Peyer's patch (tissue), 4 donors: ENCODE measurements around the gene SLC39A1. TPM values are rescaled to one million over a fixed set of nuclear protein-coding genes. Genes with fewer than 3 reads are reported as not detected.

Experiments used
- DNase-seq, 3 donors: peaks; one replicate each; pipeline ENCODE4 v3.0.0-alpha.2; 2017 to 2019
- H3K27ac ChIP-seq, 4 donors: fragments of 200-600 bp; sonication (generic); one replicate each; pipeline ENCODE4 v1.5.1; 2016 to 2019
- H3K27me3 ChIP-seq, 2 donors: fragments of 200-600 bp; sonication (generic); one replicate each; pipeline ENCODE4 v1.5.1; 2019
- H3K36me3 ChIP-seq, 3 donors: fragments of 200-600 bp; sonication (generic); one replicate each; pipeline ENCODE4 v1.5.1; 2016 to 2019
- H3K4me1 ChIP-seq, 4 donors: fragments of 200-600 bp; sonication (generic); one replicate each; pipeline ENCODE4 v1.5.1; 2016 to 2019
- H3K4me3 ChIP-seq, 4 donors: fragments of 200-600 bp; sonication (generic); 1 replicate in 3 of 4; 2 replicates in 1 of 4; pipeline ENCODE4 v1.5.1; 2016 to 2019; ENCODE audit warnings: mild to moderate bottlenecking in 1 of 4
- H3K9me3 ChIP-seq, 4 donors: fragments of 200-600 bp; sonication (generic); one replicate each; pipeline ENCODE4 v1.5.1; 2016 to 2019; ENCODE audit warnings: mild to moderate bottlenecking in 1 of 4
- CTCF ChIP-seq, 6 experiments: fragments of 450-650 bp in 4 of 6; fragments of 200-600 bp in 2 of 6; sonication (generic) in 1 of 6; IDR thresholded peaks; one replicate each; pipeline ENCODE4 v1.5.1; 2017 to 2019; ENCODE audit warnings: antibody characterized with exemption in 6 of 6, mild to moderate bottlenecking in 3 of 6, moderate library complexity in 1 of 6
- POLR2A ChIP-seq, 2 donors: fragments of 450-650 bp; IDR thresholded peaks; one replicate each; pipeline ENCODE4 v1.5.1; 2017; ENCODE audit warnings: antibody characterized with exemption in 2 of 2, mild to moderate bottlenecking in 2 of 2, moderate library complexity in 2 of 2
- total RNA-seq, 4 donors: library from RNA; depleted of rRNA; stranded (reverse); fragments of >200 nt; gene quantifications; one replicate each; pipeline ENCODE4 v1.1.0, GENCODE V29; 2016

SLC39A1 gene
- total RNA-seq, 4 donors from 2014 or later, result 20.6 to 73.0 (median 60.1) TPM

- Histone ChIP-seq H3K27ac (peak overlapping the region; percentile 97 to 100 (median 99)), H3K9me3 (no peaks in the 10 kb centered on the region), H3K4me3 (peak overlapping the region; percentile 89 to 99 (median 98)), H3K4me1 (peaks cover 0 to 21% (median 8%) of the 10 kb centered on the region in 4 donors), H3K36me3 (peaks cover 0 to 62% (median 0%) of the 10 kb centered on the region in 3 donors), H3K27me3 (no peaks in the 10 kb centered on the region)
- no peak for TF ChIP-seq CTCF (IDR thresholded peaks at IDR 0.05)
- TF ChIP-seq POLR2A (IDR thresholded peaks at IDR 0.05), result no peak
- DNase-seq, result no peak
Measured at GRCh38 chr1:153944827-153945117, 18.6 kb downstream of the SLC39A1 start.

GRCh38 chr1:153944005-153944826 is 19.1 kb downstream of the SLC39A1 start:
- Histone ChIP-seq H3K9me3 (no peaks in the 10 kb centered on the region), H3K27ac (peak overlapping the region; percentile 97 to 100 (median 99)), H3K36me3 (peaks cover 0 to 62% (median 0%) of the 10 kb centered on the region in 3 donors), H3K4me3 (peak overlapping the region in 2 of 4 donors; percentile 89 to 99), H3K27me3 (no peaks in the 10 kb centered on the region), H3K4me1 (peaks cover 0 to 21% (median 8%) of the 10 kb centered on the region in 4 donors)
- TF ChIP-seq CTCF (IDR thresholded peaks at IDR 0.05), result no peak
- no peak for TF ChIP-seq POLR2A (IDR thresholded peaks at IDR 0.05)
- DNase-seq, result peak in 1 of 3 donors; percentile 39

GRCh38 chr1:153942766-153943549 is 20.4 kb downstream of the SLC39A1 start:
- H3K27ac ChIP-seq, result no peak overlapping the region
- peaks cover 0 to 21% (median 8%) of the 10 kb centered on the region in 4 donors for H3K4me1 ChIP-seq
- H3K4me3 ChIP-seq, result no peak overlapping the region
- peaks cover 0 to 60% (median 0%) of the 10 kb centered on the region in 3 donors for H3K36me3 ChIP-seq
- TF ChIP-seq POLR2A (IDR thresholded peaks at IDR 0.05), result no peak
- TF ChIP-seq CTCF (IDR thresholded peaks at IDR 0.05), result no peak
- peak in 1 of 3 donors; percentile 32 for DNase-seq
- no peaks in the 10 kb centered on the region for H3K27me3 ChIP-seq
- H3K9me3 ChIP-seq, result no peaks in the 10 kb centered on the region

- Histone ChIP-seq H3K27me3 (no peaks in the 10 kb centered on the region), H3K4me3 (no peak overlapping the region), H3K9me3 (no peaks in the 10 kb centered on the region), H3K4me1 (peaks cover 0 to 21% (median 8%) of the 10 kb centered on the region in 4 donors), H3K27ac (no peak overlapping the region), H3K36me3 (peaks cover 0 to 61% (median 0%) of the 10 kb centered on the region in 3 donors)
- TF ChIP-seq CTCF (IDR thresholded peaks at IDR 0.05), result no peak
- DNase-seq, result peak in 1 of 3 donors; percentile 47
Measured at GRCh38 chr1:153941826-153942725, 21.3 kb downstream of the SLC39A1 start.

- Histone ChIP-seq H3K27ac (no peak overlapping the region), H3K36me3 (peaks cover 0 to 75% (median 0%) of the 10 kb centered on the region in 3 donors), H3K4me1 (peaks cover 0 to 15% (median 5%) of the 10 kb centered on the region in 4 donors), H3K9me3 (no peaks in the 10 kb centered on the region), H3K27me3 (no peaks in the 10 kb centered on the region), H3K4me3 (no peak overlapping the region)
- peak in 1 of 3 donors; percentile 23 for DNase-seq
- no peak for TF ChIP-seq CTCF (IDR thresholded peaks at IDR 0.05)
- no peak for TF ChIP-seq POLR2A (IDR thresholded peaks at IDR 0.05)
Measured at GRCh38 chr1:153940756-153941155, 22.6 kb downstream of the SLC39A1 start.
